GM12878 (cell line): Measurements from ENCODE around the gene MLIP. TPM values are rescaled to one million over a fixed set of nuclear protein-coding genes. Genes with fewer than 3 reads are reported as not detected.

Experiments
- ATAC-seq: fragments of 200-7000 bp; cut with Tn5 transposase; 3 replicates; pipeline ENCODE4 v1.9.1; 2020; ENCODE audit warnings: mild to moderate bottlenecking, moderate library complexity
- BruUV-seq: library from RNA; stranded (reverse); fragments of 400-500 nt; replicated peaks from 2 replicates; lab custom pipeline; 2021; lab: Mats Ljungman, UMichigan
- CTCF ChIA-PET: fragments of 300-600 bp; sonication (Branson Sonifier 250); formaldehyde crosslinking; extraction: SDS; loops from one replicate; lab custom pipeline; 2021; ENCODE audit warnings: inconsistent platforms; lab: Yijun Ruan, JAX
- POLR2A ChIA-PET: fragments of 350-600 bp; formaldehyde crosslinking; extraction: SDS; loops from one replicate; lab custom pipeline; 2021; ENCODE audit warnings: inconsistent platforms; lab: Charles Lee
- RAD21 ChIA-PET: fragments of 300-600 bp; sonication (Branson Sonifier 250); formaldehyde crosslinking; loops from one replicate; lab custom pipeline; 2023; ENCODE audit warnings: antibody characterized with exemption; ENCODE audit not compliant: unreplicated experiment; lab: Charles Lee
- SMC1A ChIA-PET: fragments of 300-600 bp; sonication (Branson Sonifier 250); formaldehyde crosslinking; loops from one replicate; lab custom pipeline; 2023; ENCODE audit not compliant: unreplicated experiment, uncharacterized antibody; lab: Charles Lee
- DNase-seq: peaks from one replicate; pipeline ENCODE4 v3.0.0-alpha.2; 2011; ENCODE audit warnings: low read depth, low spot score
- FAIRE-seq: peaks from 3 replicates; lab custom pipeline; 2011; peaks lifted over from hg19 to GRCh38; lab: Jason Lieb, UNC
- H2AFZ ChIP-seq: 2 replicates; pipeline ENCODE4 v1.6.0; 2011; ENCODE audit warnings: low read depth, low read length, control low read depth; ENCODE audit not compliant: control insufficient read depth
- H3K27ac ChIP-seq: 2 replicates; pipeline ENCODE4 v1.5.1; 2011; ENCODE audit warnings: control low read depth; ENCODE audit not compliant: control insufficient read depth, insufficient read depth
- H3K27me3 ChIP-seq, 2 experiments: replicated peaks in 1 of 2; 2 replicates each; pipeline versions ENCODE4 v1.6.0 to v1.6.1; 2011; ENCODE audit warnings: low read length in 1 of 2; ENCODE audit not compliant: control insufficient read depth in 2 of 2, insufficient read depth in 2 of 2
- H3K36me3 ChIP-seq, 2 experiments: 2 replicates each; pipeline ENCODE4 v1.5.1; 2011; ENCODE audit warnings: low read length in 1 of 2; ENCODE audit not compliant: control insufficient read depth in 2 of 2, insufficient read depth in 2 of 2
- H3K4me1 ChIP-seq: 2 replicates; pipeline ENCODE4 v1.6.1; 2011; ENCODE audit warnings: mild to moderate bottlenecking, low read length, moderate library complexity, mixed read lengths; ENCODE audit not compliant: control insufficient read depth, insufficient read depth
- H3K4me2 ChIP-seq: 2 replicates; pipeline ENCODE4 v1.6.0; 2011; ENCODE audit warnings: control low read depth; ENCODE audit not compliant: control insufficient read depth, insufficient read depth
- H3K4me3 ChIP-seq: fragments of 200-600 bp; sonication (generic); 2 replicates; pipeline ENCODE4 v1.5.1; 2016
- H3K79me2 ChIP-seq: 2 replicates; pipeline ENCODE4 v1.6.0; 2011; ENCODE audit warnings: low read length; ENCODE audit not compliant: control insufficient read depth, insufficient read depth
- H3K9ac ChIP-seq: 2 replicates; pipeline ENCODE4 v1.8.0; 2011; ENCODE audit warnings: low read length, control low read depth, mixed read lengths; ENCODE audit not compliant: control insufficient read depth, insufficient read depth
- H3K9me3 ChIP-seq: replicated peaks from 3 replicates; pipeline ENCODE4 v1.5.1; 2011; ENCODE audit warnings: mild to moderate bottlenecking, low read length; ENCODE audit not compliant: control insufficient read depth, insufficient read depth
- H4K20me1 ChIP-seq: 2 replicates; pipeline ENCODE4 v1.6.0; 2011; ENCODE audit not compliant: control insufficient read depth, insufficient read depth
- BRCA1 ChIP-seq: IDR thresholded peaks from 2 replicates; pipeline ENCODE4 v1.6.1; 2011; ENCODE audit warnings: low read depth, low read length, improper control_type of control experiment
- CREM ChIP-seq: IDR thresholded peaks from 2 replicates; pipeline ENCODE4 v1.6.1; 2014; ENCODE audit warnings: antibody characterized with exemption, low read depth
- ELK1 ChIP-seq: IDR thresholded peaks from 2 replicates; pipeline ENCODE4 v1.6.1; 2012; ENCODE audit warnings: low read depth, low read length, improper control_type of control experiment
- MTA2 ChIP-seq: fragments of 450-650 bp; IDR thresholded peaks from 2 replicates; pipeline ENCODE4 v1.6.1; 2016; ENCODE audit warnings: low read depth, mild to moderate bottlenecking, moderate library complexity
- NFYA ChIP-seq: IDR thresholded peaks from 2 replicates; pipeline ENCODE4 v1.6.1; 2011; ENCODE audit warnings: low read depth, mild to moderate bottlenecking, low read length, improper control_type of control experiment, borderline replicate concordance
- POLR2AphosphoS2 ChIP-seq: IDR thresholded peaks from 2 replicates; pipeline ENCODE4 v1.6.1; 2011; ENCODE audit warnings: low read depth, mild to moderate bottlenecking, low read length, improper control_type of control experiment, moderate library complexity
- ZNF24 ChIP-seq: fragments of 450-650 bp; IDR thresholded peaks from 2 replicates; pipeline ENCODE4 v1.6.1; 2017; ENCODE audit warnings: antibody characterized with exemption, mild to moderate bottlenecking
- WGBS: methylation state at CpG from one replicate; pipeline ENCODE4 v1.1.6; 2016; ENCODE audit warnings: low lambda C conversion rate; ENCODE audit not compliant: insufficient replicate concordance, insufficient coverage; ENCODE audit errors: missing lambda C conversion rate; 5-methylcytosine and 5-hydroxymethylcytosine counted together
- in situ Hi-C: fragments of 300-500 bp; cut with MboI; formaldehyde crosslinking; loops from 9 replicates; pipeline ENCODE4 v1.14.3; 2018; ENCODE audit warnings: mixed read lengths
- intact Hi-C: fragments of 100-400 bp; cut with micrococcal nuclease; formaldehyde crosslinking; loops from one replicate; pipeline ENCODE4 v1.14.2; 2022; ENCODE audit not compliant: unreplicated experiment
- polyA plus RNA-seq, 11 experiments: library from polyadenylated mRNA; depleted of rRNA in 4 of 11; unstranded in 6 of 11; stranded (reverse) in 5 of 11; fragments of >200 nt; fragmentation: Nextera tagmentation in 4 of 11; fragmentation: Illumina TruSeq in 1 of 11; extraction: Ambion mirVana in 4 of 11; extraction: Trizol in 1 of 11; gene quantifications; 1 replicate in 1 of 11; 2 replicates in 10 of 11; pipeline versions ENCODE4 v1.2.1 to v1.2.3, GENCODE V29; 2011 to 2016; ENCODE audit warnings: inconsistent platforms in 2 of 11, missing spikeins in 2 of 11, low read depth in 1 of 11
- total RNA-seq, 4 experiments: library from RNA; depleted of rRNA in 3 of 4; stranded (reverse); fragments of >200 nt in 3 of 4; fragmentation: Illumina TruSeq in 1 of 4; extraction: Trizol in 1 of 4; gene quantifications; 2 replicates each; pipeline versions ENCODE4 v1.2.1 to v1.2.3, GENCODE V29; 2013 to 2021

The MLIP gene
- total and polyA plus RNA-seq, 10 of the 15 experiments (the other 5 are each of a cell fraction or from before 2014, with no cell fraction given), result not detected

- TF ChIP-seq ELK1 (no peak), BRCA1 (no peak), POLR2AphosphoS2 (no peak)
These were observed 12.0 kb upstream of the MLIP start (continued) for GRCh38 chr6:54099225-54099624.

GRCh38 chr6:54100411-54101006 lies 10.7 kb upstream of the MLIP start:
- H3K4me3 ChIP-seq, result no peak overlapping the region
- no peaks in the 10 kb centered on the region for H3K9me3 ChIP-seq
- intact Hi-C loops, result no loop called here
- peak; percentile 74 for ATAC-seq
- no peak for FAIRE-seq
- H3K79me2 ChIP-seq, result no peaks in the 10 kb centered on the region
- H3K36me3 ChIP-seq, result no peaks in the 10 kb centered on the region
- H3K4me2 ChIP-seq, result no peak overlapping the region
- POLR2A ChIA-PET, result no interaction called here
- no peaks in the 10 kb centered on the region; a peak in 1 of 4 replicates for H3K27me3 ChIP-seq
- H3K27ac ChIP-seq, result no peak overlapping the region
- TF ChIP-seq MTA2 (peak; percentile 74; the same call in 1 of the 2 replicates), ZNF24 (peak; percentile 95), CREM (no peak), NFYA (no peak)
- TF ChIP-seq, all 136 proteins: peak for 2
- no peaks in the 10 kb centered on the region for H4K20me1 ChIP-seq
- BruUV-seq, result no TSS peak
- H3K9ac ChIP-seq, result no peak overlapping the region
- ChIA-PET SMC1A (no interaction called here), CTCF (interaction anchor here (1.1 kb wide), 1 partner anchor 31 kb away, joined by 3 read pairs; no protein-coding TSS in a partner anchor), RAD21 (no interaction called here)
- 0% methylated on average over 1 of the region's 1 CpG for WGBS
- H2AFZ ChIP-seq, result no peak overlapping the region
- in situ Hi-C loops, result no loop called here
- no peak for DNase-seq
- H3K4me1 ChIP-seq, result no peaks in the 10 kb centered on the region
